K562 (cell line): ENCODE results near the gene MYO18A. TPM values are rescaled to one million over a fixed set of nuclear protein-coding genes. Genes with fewer than 3 reads are reported as not detected.

ENCODE experiments used
- ATAC-seq: fragments of 200-7000 bp; cut with Tn5 transposase; 3 replicates; pipeline ENCODE4 v1.9.1; 2020; ENCODE audit warnings: moderate library complexity
- BruUV-seq: library from RNA; stranded (reverse); fragments of 400-500 nt; replicated peaks from 2 replicates; lab custom pipeline; 2021; lab: Mats Ljungman, UMichigan
- CTCF ChIA-PET: fragments of 300-600 bp; formaldehyde crosslinking; extraction: SDS; loops from one replicate; lab custom pipeline; 2021; ENCODE audit warnings: low intra/inter-chr PET ratio; lab: Yijun Ruan, JAX
- POLR2A ChIA-PET: fragments of 300-600, 350-650 bp; sonication (Branson Sonifier 250); formaldehyde crosslinking; extraction: SDS; loops from one replicate; lab custom pipeline; 2021; ENCODE audit warnings: antibody characterized with exemption, inconsistent platforms; lab: Yijun Ruan, JAX
- DNase-seq, 4 experiments: peaks; one replicate each; pipeline versions ENCODE4 v3.0.0 to v3.0.0-alpha.2; 2011 to 2018; ENCODE audit warnings: low spot score in 3 of 4, mixed read lengths in 3 of 4; ENCODE audit errors: extremely low read depth in 1 of 4
- FAIRE-seq: peaks from 2 replicates; lab custom pipeline; 2011; peaks lifted over from hg19 to GRCh38; lab: Jason Lieb, UNC
- H2AFZ ChIP-seq: 2 replicates; pipeline ENCODE4 v1.6.0; 2011; ENCODE audit warnings: low read depth, low read length, control low read depth, inconsistent platforms
- H3K27ac ChIP-seq: fragments of 200-600 bp; 3 replicates; pipeline ENCODE4 v1.8.0; 2011; ENCODE audit warnings: low read depth, mild to moderate bottlenecking, control low read depth, inconsistent platforms, low read length, moderate library complexity, mixed read lengths; ENCODE audit errors: extremely low read depth
- H3K27me3 ChIP-seq, 2 experiments: fragments of 300-600 bp in 1 of 2; 2 replicates in 1 of 2; 3 replicates in 1 of 2; pipeline versions ENCODE4 v1.6.0 to v1.8.0; 2011; ENCODE audit warnings: inconsistent platforms in 2 of 2, low read length in 2 of 2, mild to moderate bottlenecking in 1 of 2, mixed read lengths in 1 of 2, moderate library complexity in 1 of 2; ENCODE audit not compliant: control insufficient read depth in 2 of 2, insufficient read depth in 2 of 2
- H3K36me3 ChIP-seq: fragments of 300-600 bp; 3 replicates; pipeline ENCODE4 v1.8.0; 2011; ENCODE audit warnings: mild to moderate bottlenecking, low read length, inconsistent platforms; ENCODE audit not compliant: control insufficient read depth, insufficient read depth
- H3K4me1 ChIP-seq, 2 experiments: fragments of 200-600 bp in 1 of 2; replicated peaks in 1 of 2; 2 replicates in 1 of 2; 3 replicates in 1 of 2; pipeline versions ENCODE4 v1.5.1 to v1.8.0; 2011; ENCODE audit warnings: inconsistent platforms in 2 of 2, low read length in 2 of 2, mild to moderate bottlenecking in 1 of 2, mixed read lengths in 1 of 2, moderate library complexity in 1 of 2; ENCODE audit not compliant: control insufficient read depth in 2 of 2, insufficient read depth in 2 of 2
- H3K4me2 ChIP-seq: 2 replicates; pipeline ENCODE4 v1.6.1; 2011; ENCODE audit warnings: low read length, control low read depth, inconsistent platforms, mixed read lengths; ENCODE audit not compliant: insufficient read depth
- H3K4me3 ChIP-seq: fragments of 200-600 bp; sonication (generic), shearing (Covaris generic); 2 replicates; pipeline ENCODE4 v1.5.1; 2016; ENCODE audit warnings: control low read depth, inconsistent platforms
- H3K79me2 ChIP-seq: fragments of 200-600 bp; 3 replicates; pipeline ENCODE4 v1.8.0; 2011; ENCODE audit warnings: low read length, inconsistent platforms; ENCODE audit not compliant: control insufficient read depth, insufficient read depth
- H3K9ac ChIP-seq, 2 experiments: 2 replicates each; pipeline versions ENCODE4 v1.6.0 to v1.6.1; 2011; ENCODE audit warnings: low read depth in 2 of 2, low read length in 2 of 2, control low read depth in 1 of 2, inconsistent platforms in 1 of 2, mild to moderate bottlenecking in 1 of 2, mixed read lengths in 1 of 2; ENCODE audit not compliant: insufficient read depth in 1 of 2
- H3K9me1 ChIP-seq: one replicate; pipeline ENCODE4 v1.6.0; 2011; ENCODE audit warnings: inconsistent platforms, mild to moderate bottlenecking, low read length, moderate library complexity; ENCODE audit not compliant: control insufficient read depth, insufficient read depth
- H3K9me3 ChIP-seq: replicated peaks from 2 replicates; pipeline ENCODE4 v1.5.1; 2011; ENCODE audit warnings: low read depth, low read length, inconsistent platforms; ENCODE audit not compliant: control insufficient read depth, insufficient read depth
- H4K20me1 ChIP-seq: replicated peaks from 2 replicates; pipeline ENCODE4 v1.6.1; 2011; ENCODE audit warnings: low read length, inconsistent platforms, mixed read lengths; ENCODE audit not compliant: control insufficient read depth, insufficient read depth
- CHD4 ChIP-seq: fragments of 200-600 bp; sonication (generic); IDR thresholded peaks from 3 replicates; pipeline ENCODE4 v1.6.1; 2012; ENCODE audit warnings: low read depth, mild to moderate bottlenecking, mixed read lengths, low read length, inconsistent platforms; ENCODE audit not compliant: insufficient read depth, insufficient replicate concordance, poor library complexity, severe bottlenecking
- DIDO1 ChIP-seq: fragments of 450-650 bp; IDR thresholded peaks from 2 replicates; pipeline ENCODE4 v1.6.1; 2016; ENCODE audit warnings: low read depth, missing biosample characterization, missing genetic modification characterization
- HNRNPL ChIP-seq: fragments of 200-400 bp; formaldehyde crosslinking; IDR thresholded peaks from 2 replicates; pipeline ENCODE4 v1.6.1; 2017; ENCODE audit warnings: low read depth, mild to moderate bottlenecking, low read length
- NR1H2 ChIP-seq: sonication (generic); formaldehyde crosslinking; IDR thresholded peaks from 2 replicates; pipeline ENCODE4 v1.4.0; 2020; ENCODE audit warnings: mild to moderate bottlenecking, missing genetic modification reagents
- PRMT5 ChIP-seq: sonication (generic); formaldehyde crosslinking; IDR thresholded peaks from 2 replicates; pipeline ENCODE4 v1.5.0; 2020; ENCODE audit warnings: missing genetic modification reagents
- SUPT5H ChIP-seq: fragments of 450-650 bp; IDR thresholded peaks from 2 replicates; pipeline ENCODE4 v1.6.1; 2016
- TAF1 ChIP-seq: IDR thresholded peaks from 2 replicates; pipeline ENCODE4 v1.6.1; 2011; ENCODE audit warnings: mild to moderate bottlenecking, low read length, moderate library complexity; ENCODE audit not compliant: insufficient read depth, control insufficient read depth, severe bottlenecking; ENCODE audit errors: extremely low read depth
- ZNF224 ChIP-seq: sonication (generic); formaldehyde crosslinking; IDR thresholded peaks from 2 replicates; pipeline ENCODE4 v1.8.0; 2022; ENCODE audit warnings: mild to moderate bottlenecking, missing genetic modification reagents
- ZNF830 ChIP-seq: fragments of 250-450 bp; sonication (Bioruptor Pico); IDR thresholded peaks from 2 replicates; pipeline ENCODE4 v1.5.0; 2021; ENCODE audit warnings: mild to moderate bottlenecking
- WGBS: fragments of 100-300 bp; shearing (Covaris generic); methylation state at CpG from one replicate; pipeline ENCODE4 v1.1.6; 2016; ENCODE audit warnings: low coverage, mixed read lengths; ENCODE audit not compliant: insufficient coverage; ENCODE audit errors: missing lambda C conversion rate; 5-methylcytosine and 5-hydroxymethylcytosine counted together
- in situ Hi-C: fragments of 300-500 bp; cut with MboI; formaldehyde crosslinking; loops from 4 replicates; pipeline ENCODE4 v1.15.0; 2018; ENCODE audit warnings: inconsistent platforms, mixed read lengths
- intact Hi-C: fragments of 100-400 bp; cut with micrococcal nuclease; formaldehyde crosslinking; loops from 2 replicates; pipeline ENCODE4 v1.14.2; 2022
- polyA plus RNA-seq, 8 experiments: library from polyadenylated mRNA; depleted of rRNA in 4 of 8; stranded (reverse) in 5 of 8; unstranded in 3 of 8; fragments of >200 nt; fragmentation: Nextera tagmentation in 2 of 8; fragmentation: Illumina TruSeq in 1 of 8; extraction: Ambion mirVana in 2 of 8; extraction: Trizol in 1 of 8; gene quantifications; 2 replicates each; pipeline versions ENCODE4 v1.2.1 to v1.2.3, GENCODE V29; 2011 to 2014; ENCODE audit warnings: inconsistent platforms in 1 of 8, missing spikeins in 1 of 8
- total RNA-seq, 7 experiments: library from RNA; depleted of rRNA in 6 of 7; stranded (reverse); fragments of >200 nt in 6 of 7; fragmentation: Illumina TruSeq in 2 of 7; extraction: Trizol in 2 of 7; gene quantifications; 2 replicates each; pipeline versions ENCODE4 v1.2.1 to v1.2.3, GENCODE V29; 2011 to 2021; ENCODE audit warnings: low replicate concordance in 1 of 7
- TF ChIP-seq, protein P1 (sequence below), 2 experiments: fragments of 450-650 bp; IDR thresholded peaks; 2 replicates each; pipeline ENCODE4 v1.6.1; 2018; ENCODE audit warnings: mild to moderate bottlenecking in 2 of 2, low read depth in 1 of 2; ENCODE audit not compliant: partially characterized antibody in 2 of 2
- TF ChIP-seq, protein P2 (sequence below): fragments of 450-650 bp; IDR thresholded peaks from 2 replicates; pipeline ENCODE4 v1.6.1; 2016; ENCODE audit warnings: low read depth, mild to moderate bottlenecking, moderate library complexity
- TF ChIP-seq, protein P3 (sequence below): IDR thresholded peaks from 2 replicates; pipeline ENCODE4 v1.6.1; 2014; ENCODE audit warnings: antibody characterized with exemption
- TF ChIP-seq, protein P4 (sequence below): fragments of 450-650 bp; formaldehyde crosslinking; IDR thresholded peaks from 2 replicates; pipeline ENCODE4 v1.4.0; 2020; ENCODE audit warnings: mild to moderate bottlenecking, moderate library complexity

The MYO18A gene
- total and polyA plus RNA-seq, 9 of the 15 experiments (the other 6 are each of a cell fraction or from before 2014, with no cell fraction given): 2.5 to 65.4 (median 17.1) TPM

DNA sequence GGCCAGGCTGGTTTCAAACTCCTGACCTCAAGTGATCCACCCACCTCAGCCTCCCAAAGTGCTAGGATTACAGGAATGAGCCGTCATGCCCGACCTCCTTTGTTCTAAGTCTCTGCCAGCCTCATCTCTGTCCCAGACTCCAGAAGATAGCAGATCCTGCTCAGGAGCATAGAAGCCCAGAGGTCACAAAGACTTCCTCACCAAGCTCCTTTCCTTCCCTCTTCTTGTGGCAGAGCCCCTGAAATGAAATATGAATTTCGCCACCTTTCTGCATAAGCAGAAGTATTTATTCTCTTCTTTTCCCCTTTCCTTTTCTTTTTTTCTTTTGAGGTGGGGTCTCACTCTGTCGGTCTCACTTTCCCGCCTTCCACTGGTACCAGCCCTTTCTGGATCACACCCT, 148.7 kb downstream of the MYO18A start (continued):
- no peak for TF ChIP-seq HNRNPL
- TF ChIP-seq, protein P1, sequence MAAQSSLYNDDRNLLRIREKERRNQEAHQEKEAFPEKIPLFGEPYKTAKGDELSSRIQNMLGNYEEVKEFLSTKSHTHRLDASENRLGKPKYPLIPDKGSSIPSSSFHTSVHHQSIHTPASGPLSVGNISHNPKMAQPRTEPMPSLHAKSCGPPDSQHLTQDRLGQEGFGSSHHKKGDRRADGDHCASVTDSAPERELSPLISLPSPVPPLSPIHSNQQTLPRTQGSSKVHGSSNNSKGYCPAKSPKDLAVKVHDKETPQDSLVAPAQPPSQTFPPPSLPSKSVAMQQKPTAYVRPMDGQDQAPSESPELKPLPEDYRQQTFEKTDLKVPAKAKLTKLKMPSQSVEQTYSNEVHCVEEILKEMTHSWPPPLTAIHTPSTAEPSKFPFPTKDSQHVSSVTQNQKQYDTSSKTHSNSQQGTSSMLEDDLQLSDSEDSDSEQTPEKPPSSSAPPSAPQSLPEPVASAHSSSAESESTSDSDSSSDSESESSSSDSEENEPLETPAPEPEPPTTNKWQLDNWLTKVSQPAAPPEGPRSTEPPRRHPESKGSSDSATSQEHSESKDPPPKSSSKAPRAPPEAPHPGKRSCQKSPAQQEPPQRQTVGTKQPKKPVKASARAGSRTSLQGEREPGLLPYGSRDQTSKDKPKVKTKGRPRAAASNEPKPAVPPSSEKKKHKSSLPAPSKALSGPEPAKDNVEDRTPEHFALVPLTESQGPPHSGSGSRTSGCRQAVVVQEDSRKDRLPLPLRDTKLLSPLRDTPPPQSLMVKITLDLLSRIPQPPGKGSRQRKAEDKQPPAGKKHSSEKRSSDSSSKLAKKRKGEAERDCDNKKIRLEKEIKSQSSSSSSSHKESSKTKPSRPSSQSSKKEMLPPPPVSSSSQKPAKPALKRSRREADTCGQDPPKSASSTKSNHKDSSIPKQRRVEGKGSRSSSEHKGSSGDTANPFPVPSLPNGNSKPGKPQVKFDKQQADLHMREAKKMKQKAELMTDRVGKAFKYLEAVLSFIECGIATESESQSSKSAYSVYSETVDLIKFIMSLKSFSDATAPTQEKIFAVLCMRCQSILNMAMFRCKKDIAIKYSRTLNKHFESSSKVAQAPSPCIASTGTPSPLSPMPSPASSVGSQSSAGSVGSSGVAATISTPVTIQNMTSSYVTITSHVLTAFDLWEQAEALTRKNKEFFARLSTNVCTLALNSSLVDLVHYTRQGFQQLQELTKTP (IDR thresholded peaks at IDR 0.05; ENCODE audit: low read depth in 1 of 2, partially characterized antibody in 2 of 2): no peak

DNA sequence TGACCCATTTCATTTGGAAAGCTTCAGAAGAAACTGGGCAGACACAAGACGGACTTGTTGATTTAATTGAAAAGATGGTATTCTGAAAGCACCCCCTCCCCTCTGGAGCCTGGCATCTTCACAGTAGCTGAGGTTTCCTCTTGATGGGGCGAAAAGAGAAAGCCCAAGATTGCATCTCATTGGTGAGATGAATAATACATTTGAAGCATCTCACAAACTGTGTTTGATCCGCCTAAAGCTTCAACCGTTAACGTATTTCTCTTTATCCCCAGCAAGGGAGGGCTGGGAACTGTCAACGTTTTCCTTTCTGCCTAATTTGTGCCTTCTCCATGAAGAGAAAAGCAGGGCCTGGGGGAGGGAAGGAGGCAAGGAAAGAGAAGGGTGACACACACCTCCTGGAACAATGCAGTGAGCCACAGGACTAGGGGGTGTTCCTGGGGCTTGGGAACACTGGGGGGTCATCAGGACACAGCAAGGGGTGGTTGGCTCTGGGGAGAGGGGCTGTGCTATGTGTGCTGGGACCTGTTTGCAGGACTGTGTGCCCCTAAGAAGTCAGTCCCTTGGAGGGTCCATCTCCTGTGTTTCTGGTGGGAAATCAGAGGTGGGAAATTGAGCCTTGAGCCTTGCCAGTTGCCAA, 155.8 kb downstream of the MYO18A start:
- Histone ChIP-seq H3K4me2 (no peak overlapping the region), H4K20me1 (peaks cover 6% of the 10 kb centered on the region; the same call in 1 of the 2 replicates), H3K27ac (no peak overlapping the region), H3K27me3 (peaks cover 49 to 71% of the 10 kb centered on the region in 2 experiments), H3K4me3 (no peak overlapping the region), H3K9me3 (no peaks in the 10 kb centered on the region), H3K79me2 (no peaks in the 10 kb centered on the region), H3K9ac (no peak overlapping the region), H3K4me1 (peaks cover 0 to 6% of the 10 kb centered on the region in 2 experiments; a peak in 2 of 5 replicates), H3K9me1 (no peaks in the 10 kb centered on the region), H3K36me3 (no peaks in the 10 kb centered on the region), H2AFZ (no peak overlapping the region)
- ATAC-seq: no peak
- intact Hi-C loops: loop anchor here (5.0 kb wide), 1 partner anchor 43 kb away; no protein-coding TSS in a partner anchor
- 1% methylated on average over 6 of the region's 6 CpGs for WGBS
- FAIRE-seq: no peak
- in situ Hi-C loops: no loop called here
- no TSS peak for BruUV-seq
- POLR2A ChIA-PET: no interaction called here
- no peak for DNase-seq
- CTCF ChIA-PET: no interaction called here
- TF ChIP-seq PRMT5 (CRISPR knock-in tag) (no peak), TAF1 (no peak), NR1H2 (CRISPR knock-in tag) (no peak), DIDO1 (no peak), ZNF830 (no peak), ZNF224 (CRISPR knock-in tag) (no peak), CHD4 (no peak), SUPT5H (no peak)
- TF ChIP-seq, protein P2, sequence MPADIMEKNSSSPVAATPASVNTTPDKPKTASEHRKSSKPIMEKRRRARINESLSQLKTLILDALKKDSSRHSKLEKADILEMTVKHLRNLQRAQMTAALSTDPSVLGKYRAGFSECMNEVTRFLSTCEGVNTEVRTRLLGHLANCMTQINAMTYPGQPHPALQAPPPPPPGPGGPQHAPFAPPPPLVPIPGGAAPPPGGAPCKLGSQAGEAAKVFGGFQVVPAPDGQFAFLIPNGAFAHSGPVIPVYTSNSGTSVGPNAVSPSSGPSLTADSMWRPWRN: no peak
- TF ChIP-seq, protein P3, sequence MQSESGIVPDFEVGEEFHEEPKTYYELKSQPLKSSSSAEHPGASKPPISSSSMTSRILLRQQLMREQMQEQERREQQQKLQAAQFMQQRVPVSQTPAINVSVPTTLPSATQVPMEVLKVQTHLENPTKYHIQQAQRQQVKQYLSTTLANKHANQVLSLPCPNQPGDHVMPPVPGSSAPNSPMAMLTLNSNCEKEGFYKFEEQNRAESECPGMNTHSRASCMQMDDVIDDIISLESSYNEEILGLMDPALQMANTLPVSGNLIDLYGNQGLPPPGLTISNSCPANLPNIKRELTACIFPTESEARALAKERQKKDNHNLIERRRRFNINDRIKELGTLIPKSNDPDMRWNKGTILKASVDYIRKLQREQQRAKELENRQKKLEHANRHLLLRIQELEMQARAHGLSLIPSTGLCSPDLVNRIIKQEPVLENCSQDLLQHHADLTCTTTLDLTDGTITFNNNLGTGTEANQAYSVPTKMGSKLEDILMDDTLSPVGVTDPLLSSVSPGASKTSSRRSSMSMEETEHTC: no peak
- TF ChIP-seq, protein P4, sequence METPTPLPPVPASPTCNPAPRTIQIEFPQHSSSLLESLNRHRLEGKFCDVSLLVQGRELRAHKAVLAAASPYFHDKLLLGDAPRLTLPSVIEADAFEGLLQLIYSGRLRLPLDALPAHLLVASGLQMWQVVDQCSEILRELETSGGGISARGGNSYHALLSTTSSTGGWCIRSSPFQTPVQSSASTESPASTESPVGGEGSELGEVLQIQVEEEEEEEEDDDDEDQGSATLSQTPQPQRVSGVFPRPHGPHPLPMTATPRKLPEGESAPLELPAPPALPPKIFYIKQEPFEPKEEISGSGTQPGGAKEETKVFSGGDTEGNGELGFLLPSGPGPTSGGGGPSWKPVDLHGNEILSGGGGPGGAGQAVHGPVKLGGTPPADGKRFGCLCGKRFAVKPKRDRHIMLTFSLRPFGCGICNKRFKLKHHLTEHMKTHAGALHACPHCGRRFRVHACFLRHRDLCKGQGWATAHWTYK (CRISPR knock-in tag): no peak
